Panc1 (cell line): Measurements from ENCODE around the gene NR2F1. TPM values are rescaled to one million over a fixed set of nuclear protein-coding genes. Genes with fewer than 3 reads are reported as not detected.

Experiments used
- ATAC-seq: fragments of 200-7000 bp; cut with Tn5 transposase; 2 replicates; pipeline ENCODE4 v1.9.1; 2020; ENCODE audit warnings: mild to moderate bottlenecking, moderate library complexity
- BruUV-seq: library from RNA; stranded (reverse); fragments of 400-500 nt; replicated peaks from 2 replicates; lab custom pipeline; 2021; lab: Mats Ljungman, UMichigan
- CTCF ChIA-PET: fragments of 300-600 bp; sonication (Branson Sonifier 250); formaldehyde crosslinking; loops from one replicate; lab custom pipeline; 2022; ENCODE audit warnings: antibody characterized with exemption; lab: Charles Lee
- POLR2A ChIA-PET: fragments of 300-600 bp; sonication (Branson Sonifier 250); formaldehyde crosslinking; loops from one replicate; lab custom pipeline; 2022; ENCODE audit warnings: antibody characterized with exemption; lab: Charles Lee
- DNase-seq: peaks from one replicate; pipeline ENCODE4 v3.0.0-alpha.2; 2010; ENCODE audit warnings: low read depth, low spot score
- H3K27ac ChIP-seq: 2 replicates; pipeline ENCODE4 v1.5.1; 2011; ENCODE audit warnings: mild to moderate bottlenecking, low read length, inconsistent platforms
- H3K27me3 ChIP-seq: fragments of 200-500 bp; sonication (Bioruptor generic); 2 replicates; pipeline ENCODE4 v1.6.0; 2014; ENCODE audit warnings: low read length, inconsistent platforms; ENCODE audit not compliant: control insufficient read depth, insufficient read depth
- H3K36me3 ChIP-seq: fragments of 200-500 bp; sonication (Bioruptor generic); 2 replicates; pipeline ENCODE4 v1.5.1; 2014; ENCODE audit warnings: inconsistent platforms, mild to moderate bottlenecking, low read length, moderate library complexity; ENCODE audit not compliant: control insufficient read depth, insufficient read depth
- H3K4me1 ChIP-seq: 2 replicates; pipeline ENCODE4 v1.5.1; 2011; ENCODE audit warnings: inconsistent platforms, mild to moderate bottlenecking, low read length, moderate library complexity; ENCODE audit not compliant: control insufficient read depth, insufficient read depth
- H3K4me3 ChIP-seq, 2 experiments: 2 replicates each; pipeline ENCODE4 v1.5.1; 2011 to 2012; ENCODE audit warnings: low read depth in 2 of 2, low read length in 2 of 2, mild to moderate bottlenecking in 2 of 2, inconsistent platforms in 1 of 2, moderate library complexity in 1 of 2
- H3K9me3 ChIP-seq: fragments of 200-500 bp; sonication (Bioruptor generic); 2 replicates; pipeline ENCODE4 v1.5.1; 2014; ENCODE audit warnings: low read depth, mild to moderate bottlenecking, inconsistent platforms, low read length, moderate library complexity; ENCODE audit not compliant: control insufficient read depth, insufficient read depth
- POLR2AphosphoS5 ChIP-seq: IDR thresholded peaks from 2 replicates; pipeline ENCODE4 v1.6.1; 2012; ENCODE audit warnings: mild to moderate bottlenecking, low read depth, low read length, moderate library complexity
- SIN3A ChIP-seq: IDR thresholded peaks from 2 replicates; pipeline ENCODE4 v1.6.1; 2012; ENCODE audit warnings: low read depth, mild to moderate bottlenecking, low read length, moderate library complexity, borderline replicate concordance; ENCODE audit not compliant: insufficient read depth
- TCF7L2 ChIP-seq: IDR thresholded peaks from 2 replicates; pipeline ENCODE4 v1.6.1; 2011; ENCODE audit warnings: mild to moderate bottlenecking, low read depth, low read length, inconsistent platforms
- in situ Hi-C: cut with HindIII; loops from 2 replicates; pipeline ENCODE4 v1.10.0; 2016; ENCODE audit warnings: low sequenced_read_pairs, low pct_unique_long_range_greater_than_20kb
- intact Hi-C: fragments of 100-400 bp; cut with micrococcal nuclease; formaldehyde crosslinking; loops from one replicate; pipeline ENCODE4 v1.10.0; 2022; ENCODE audit not compliant: unreplicated experiment
- total RNA-seq: library from RNA; stranded (reverse); gene quantifications from one replicate; pipeline ENCODE4 v1.2.1, GENCODE V29; 2021; ENCODE audit not compliant: unreplicated experiment
- TF ChIP-seq, protein P1 (sequence below): fragments of 450-650 bp; IDR thresholded peaks from 2 replicates; pipeline ENCODE4 v1.5.1; 2017; ENCODE audit warnings: mild to moderate bottlenecking
- TF ChIP-seq, protein P2 (sequence below), 2 experiments: IDR thresholded peaks; 2 replicates each; pipeline ENCODE4 v1.6.1; 2011 to 2012; ENCODE audit warnings: low read depth in 2 of 2, control low read depth in 1 of 2, low read length in 1 of 2, mild to moderate bottlenecking in 1 of 2, moderate library complexity in 1 of 2; ENCODE audit not compliant: insufficient read depth in 1 of 2

Gene NR2F1
- total RNA-seq, 1 experiment from 2014 or later = 49.5 TPM

DNA sequence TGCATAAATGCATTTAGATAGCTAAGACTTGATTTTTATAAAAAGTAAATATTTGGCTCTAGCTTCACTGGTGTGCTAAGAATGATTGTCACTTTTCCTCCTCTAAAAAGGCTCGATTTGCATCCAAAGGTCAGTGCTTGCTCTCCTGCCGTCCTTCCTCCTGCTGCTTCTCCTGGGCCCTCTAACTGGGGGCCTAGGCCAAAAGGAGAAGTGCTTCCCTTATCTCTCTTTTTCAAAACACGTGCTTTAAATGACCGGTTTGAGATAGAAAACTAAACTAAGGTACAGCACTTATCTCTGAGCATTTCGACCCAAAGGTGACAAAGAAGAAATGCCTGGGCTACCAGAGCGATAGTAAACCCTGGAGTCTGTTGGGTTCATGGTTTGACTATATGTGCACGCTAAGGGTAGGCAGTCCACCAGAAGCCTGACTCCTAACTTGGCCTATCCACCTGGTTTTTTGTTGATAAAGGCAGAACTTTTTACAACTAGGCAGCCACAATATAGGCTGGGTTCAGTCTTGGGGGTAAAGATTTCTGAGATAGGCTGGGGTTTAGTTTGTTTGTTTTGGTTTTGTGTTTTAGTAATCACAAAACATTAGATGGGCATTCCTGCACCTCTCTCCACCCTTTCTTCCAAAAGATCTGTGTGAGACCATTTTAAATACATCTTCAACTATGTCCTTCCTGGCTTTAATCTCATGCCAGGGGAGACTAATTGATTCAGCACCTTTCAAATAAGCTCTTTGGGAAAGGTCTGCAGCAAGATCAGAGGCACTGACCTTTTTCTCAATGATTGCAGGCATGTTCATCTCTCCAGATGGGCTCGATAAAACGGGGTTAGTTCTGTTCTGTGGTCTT, 5.8 kb upstream of the NR2F1 start:
- ChIA-PET CTCF (no interaction called here), POLR2A (no interaction called here)
- DNase-seq (no peak), ATAC-seq (no peak)
- no peaks in the 10 kb centered on the region for H3K27me3 ChIP-seq
- in situ Hi-C loops (no loop called here), intact Hi-C loops (loop anchor here (5.0 kb wide), 1 partner anchor 325 kb away; no protein-coding TSS in a partner anchor)
- TSS peak; percentile 32 for BruUV-seq
- H3K36me3 ChIP-seq = peaks cover 2% of the 10 kb centered on the region; the same call in 1 of the 2 replicates
- H3K4me1 ChIP-seq = peaks cover 35% of the 10 kb centered on the region
- 0 out of 2 replicates have a peak, but pooled peaks cover 3% of the 10 kb centered on the region for H3K9me3 ChIP-seq
- no peak overlapping the region for H3K4me3 ChIP-seq
- TF ChIP-seq, protein P1, sequence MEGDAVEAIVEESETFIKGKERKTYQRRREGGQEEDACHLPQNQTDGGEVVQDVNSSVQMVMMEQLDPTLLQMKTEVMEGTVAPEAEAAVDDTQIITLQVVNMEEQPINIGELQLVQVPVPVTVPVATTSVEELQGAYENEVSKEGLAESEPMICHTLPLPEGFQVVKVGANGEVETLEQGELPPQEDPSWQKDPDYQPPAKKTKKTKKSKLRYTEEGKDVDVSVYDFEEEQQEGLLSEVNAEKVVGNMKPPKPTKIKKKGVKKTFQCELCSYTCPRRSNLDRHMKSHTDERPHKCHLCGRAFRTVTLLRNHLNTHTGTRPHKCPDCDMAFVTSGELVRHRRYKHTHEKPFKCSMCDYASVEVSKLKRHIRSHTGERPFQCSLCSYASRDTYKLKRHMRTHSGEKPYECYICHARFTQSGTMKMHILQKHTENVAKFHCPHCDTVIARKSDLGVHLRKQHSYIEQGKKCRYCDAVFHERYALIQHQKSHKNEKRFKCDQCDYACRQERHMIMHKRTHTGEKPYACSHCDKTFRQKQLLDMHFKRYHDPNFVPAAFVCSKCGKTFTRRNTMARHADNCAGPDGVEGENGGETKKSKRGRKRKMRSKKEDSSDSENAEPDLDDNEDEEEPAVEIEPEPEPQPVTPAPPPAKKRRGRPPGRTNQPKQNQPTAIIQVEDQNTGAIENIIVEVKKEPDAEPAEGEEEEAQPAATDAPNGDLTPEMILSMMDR = no peak
- TF ChIP-seq POLR2AphosphoS5 (no peak), TCF7L2 (no peak), SIN3A (no peak)
- TF ChIP-seq, protein P2, sequence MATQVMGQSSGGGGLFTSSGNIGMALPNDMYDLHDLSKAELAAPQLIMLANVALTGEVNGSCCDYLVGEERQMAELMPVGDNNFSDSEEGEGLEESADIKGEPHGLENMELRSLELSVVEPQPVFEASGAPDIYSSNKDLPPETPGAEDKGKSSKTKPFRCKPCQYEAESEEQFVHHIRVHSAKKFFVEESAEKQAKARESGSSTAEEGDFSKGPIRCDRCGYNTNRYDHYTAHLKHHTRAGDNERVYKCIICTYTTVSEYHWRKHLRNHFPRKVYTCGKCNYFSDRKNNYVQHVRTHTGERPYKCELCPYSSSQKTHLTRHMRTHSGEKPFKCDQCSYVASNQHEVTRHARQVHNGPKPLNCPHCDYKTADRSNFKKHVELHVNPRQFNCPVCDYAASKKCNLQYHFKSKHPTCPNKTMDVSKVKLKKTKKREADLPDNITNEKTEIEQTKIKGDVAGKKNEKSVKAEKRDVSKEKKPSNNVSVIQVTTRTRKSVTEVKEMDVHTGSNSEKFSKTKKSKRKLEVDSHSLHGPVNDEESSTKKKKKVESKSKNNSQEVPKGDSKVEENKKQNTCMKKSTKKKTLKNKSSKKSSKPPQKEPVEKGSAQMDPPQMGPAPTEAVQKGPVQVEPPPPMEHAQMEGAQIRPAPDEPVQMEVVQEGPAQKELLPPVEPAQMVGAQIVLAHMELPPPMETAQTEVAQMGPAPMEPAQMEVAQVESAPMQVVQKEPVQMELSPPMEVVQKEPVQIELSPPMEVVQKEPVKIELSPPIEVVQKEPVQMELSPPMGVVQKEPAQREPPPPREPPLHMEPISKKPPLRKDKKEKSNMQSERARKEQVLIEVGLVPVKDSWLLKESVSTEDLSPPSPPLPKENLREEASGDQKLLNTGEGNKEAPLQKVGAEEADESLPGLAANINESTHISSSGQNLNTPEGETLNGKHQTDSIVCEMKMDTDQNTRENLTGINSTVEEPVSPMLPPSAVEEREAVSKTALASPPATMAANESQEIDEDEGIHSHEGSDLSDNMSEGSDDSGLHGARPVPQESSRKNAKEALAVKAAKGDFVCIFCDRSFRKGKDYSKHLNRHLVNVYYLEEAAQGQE (IDR thresholded peaks at IDR 0.05; ENCODE audit: insufficient read depth in 1 of 2, low read depth in 2 of 2, low read length in 1 of 2) = no peak
- H3K27ac ChIP-seq = peak overlapping the region; percentile 94

DNA sequence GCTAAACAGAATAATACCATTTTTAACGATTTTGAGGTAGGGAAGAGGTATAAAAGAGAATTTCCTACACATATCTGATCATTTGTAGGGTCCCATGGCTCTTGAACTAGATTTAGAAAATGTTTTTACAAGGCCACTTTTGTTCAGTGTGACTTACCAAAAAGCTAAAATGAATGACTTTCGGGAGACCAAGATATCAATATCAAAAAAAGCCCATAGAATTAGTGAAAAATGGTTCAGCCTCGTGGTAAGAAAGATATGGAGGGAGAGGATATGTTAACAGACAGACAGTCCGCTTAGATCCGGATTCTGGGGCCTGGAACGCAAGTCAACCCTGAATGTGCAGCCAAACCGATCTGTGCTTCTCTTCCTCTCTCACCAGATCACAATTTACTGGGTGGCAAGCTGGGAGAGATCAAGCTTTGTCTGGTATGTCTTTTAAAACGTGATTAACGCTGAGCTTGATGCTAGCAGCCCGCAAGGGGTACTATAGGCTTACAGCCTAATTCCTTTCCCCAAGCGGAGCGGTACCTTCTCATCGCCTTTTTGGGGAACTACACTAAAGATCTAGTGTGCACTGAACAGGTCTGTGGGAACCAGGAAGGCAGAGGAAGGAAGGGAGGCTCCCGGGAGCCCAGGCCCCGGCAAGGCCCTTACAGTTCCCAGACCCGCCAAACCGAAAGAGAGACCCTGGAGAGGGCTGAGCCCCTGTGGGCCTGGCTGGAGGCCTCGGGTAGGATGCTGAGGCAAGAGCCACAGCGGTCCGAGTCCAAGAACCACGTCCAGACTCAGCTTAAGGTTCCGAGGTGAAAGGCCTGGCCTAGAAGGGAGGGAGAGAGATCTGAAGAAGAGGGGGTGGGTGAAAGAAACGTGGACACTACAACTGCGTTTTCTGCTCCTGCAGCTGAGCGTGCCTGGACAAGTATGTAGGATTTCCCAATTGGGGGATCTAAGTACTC, 4.9 kb upstream of the NR2F1 start:
- H3K27me3 ChIP-seq = no peaks in the 10 kb centered on the region

More for the DNA sequence above, 4.9 kb upstream of the NR2F1 start:
- Histone ChIP-seq H3K27ac (peak overlapping the region; percentile 94), H3K36me3 (peaks cover 2% of the 10 kb centered on the region; the same call in 1 of the 2 replicates), H3K4me3 (peak overlapping the region; percentile 68 to 71), H3K9me3 (no peaks in the 10 kb centered on the region), H3K4me1 (peaks cover 35% of the 10 kb centered on the region)
- intact Hi-C loops (loop anchor here (5.0 kb wide), 1 partner anchor 326 kb away; no protein-coding TSS in a partner anchor), in situ Hi-C loops (no loop called here)
- ChIA-PET POLR2A (interaction anchor here (0.5 kb wide), 1 partner anchor 8 kb away, joined by 3 read pairs; no protein-coding TSS in a partner anchor), CTCF (interaction anchor here (0.6 kb wide), 1 partner anchor 837 kb away, joined by 4 read pairs; no protein-coding TSS in a partner anchor)
- no TSS peak for BruUV-seq
- no peak for ATAC-seq
- DNase-seq = no peak
- TF ChIP-seq, protein P2 (IDR thresholded peaks at IDR 0.05; ENCODE audit: insufficient read depth in 1 of 2, low read depth in 2 of 2, low read length in 1 of 2) = no peak
